AG10803 (cell line): ENCODE results near the gene SRI.

Experiments used
- DNase-seq: peaks from one replicate; pipeline ENCODE4 v3.0.0; 2010; ENCODE audit warnings: low read depth
- H3K4me3 ChIP-seq: 2 replicates; pipeline ENCODE4 v1.5.1; 2011; ENCODE audit warnings: mild to moderate bottlenecking, low read length, control low read depth
- TF ChIP-seq, protein P1 (sequence below): conservative IDR thresholded peaks from 2 replicates; pipeline ENCODE4 v1.5.1; 2011; ENCODE audit warnings: mild to moderate bottlenecking, low read length, control low read depth, inconsistent platforms

SRI gene

DNA sequence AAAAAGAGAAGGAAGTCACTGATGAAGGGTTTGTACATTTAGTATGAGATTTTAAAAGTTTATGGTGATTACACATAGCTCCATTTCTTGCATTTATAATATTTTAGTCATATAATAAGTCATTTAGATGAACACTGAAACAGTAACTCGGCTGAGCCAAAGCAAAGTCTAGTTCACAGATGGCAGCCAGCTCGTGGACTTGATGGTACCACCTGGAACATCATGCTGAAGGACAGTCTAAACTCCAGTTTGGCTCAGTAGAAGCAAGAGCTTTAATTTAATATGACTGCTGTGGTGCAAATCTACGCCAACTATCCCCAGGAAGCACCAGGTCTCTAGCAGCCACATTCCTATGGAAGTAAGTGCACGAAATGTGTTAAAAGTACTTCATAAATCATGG lies 16.4 kb downstream of the SRI start:
- H3K4me3 ChIP-seq = no peak overlapping the region
- no peak for DNase-seq
- TF ChIP-seq, protein P1, sequence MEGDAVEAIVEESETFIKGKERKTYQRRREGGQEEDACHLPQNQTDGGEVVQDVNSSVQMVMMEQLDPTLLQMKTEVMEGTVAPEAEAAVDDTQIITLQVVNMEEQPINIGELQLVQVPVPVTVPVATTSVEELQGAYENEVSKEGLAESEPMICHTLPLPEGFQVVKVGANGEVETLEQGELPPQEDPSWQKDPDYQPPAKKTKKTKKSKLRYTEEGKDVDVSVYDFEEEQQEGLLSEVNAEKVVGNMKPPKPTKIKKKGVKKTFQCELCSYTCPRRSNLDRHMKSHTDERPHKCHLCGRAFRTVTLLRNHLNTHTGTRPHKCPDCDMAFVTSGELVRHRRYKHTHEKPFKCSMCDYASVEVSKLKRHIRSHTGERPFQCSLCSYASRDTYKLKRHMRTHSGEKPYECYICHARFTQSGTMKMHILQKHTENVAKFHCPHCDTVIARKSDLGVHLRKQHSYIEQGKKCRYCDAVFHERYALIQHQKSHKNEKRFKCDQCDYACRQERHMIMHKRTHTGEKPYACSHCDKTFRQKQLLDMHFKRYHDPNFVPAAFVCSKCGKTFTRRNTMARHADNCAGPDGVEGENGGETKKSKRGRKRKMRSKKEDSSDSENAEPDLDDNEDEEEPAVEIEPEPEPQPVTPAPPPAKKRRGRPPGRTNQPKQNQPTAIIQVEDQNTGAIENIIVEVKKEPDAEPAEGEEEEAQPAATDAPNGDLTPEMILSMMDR = no peak

GRCh38 chr7:88202799-88203198 lies 17.0 kb downstream of the SRI start:
- H3K4me3 ChIP-seq = no peak overlapping the region
- TF ChIP-seq, protein P1 = no peak
- no peak for DNase-seq

- TF ChIP-seq, protein P1 = no peak
- DNase-seq = no peak
Measured at GRCh38 chr7:88202278-88202677, 17.6 kb downstream of the SRI start.

DNA sequence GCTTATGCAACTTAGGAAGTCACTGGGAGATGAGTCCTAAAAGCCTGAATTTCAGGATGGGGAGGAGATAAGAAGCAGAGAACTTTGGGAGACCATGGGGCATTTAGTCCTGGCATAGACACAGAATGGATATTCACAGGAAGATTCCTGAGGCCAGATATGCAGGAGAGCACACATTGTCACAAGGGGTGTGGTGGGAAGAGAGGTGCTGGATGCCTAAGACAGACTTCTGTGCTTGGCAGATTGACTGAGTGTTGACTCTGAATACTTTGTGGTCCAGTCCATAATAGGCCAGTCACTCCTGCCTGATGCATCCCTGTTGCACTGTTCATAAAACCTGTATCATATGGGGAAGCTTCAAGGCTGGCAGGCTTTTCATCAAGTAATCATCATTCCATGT lies 18.5 kb downstream of the SRI start:
- no peak overlapping the region for H3K4me3 ChIP-seq
- TF ChIP-seq, protein P1 = no peak
- no peak for DNase-seq

More at GRCh38 chr7:88202278-88202677, 17.6 kb downstream of the SRI start:
- no peak overlapping the region for H3K4me3 ChIP-seq

- H3K4me3 ChIP-seq = no peak overlapping the region
- DNase-seq = no peak
- TF ChIP-seq, protein P1 = no peak
Measured at GRCh38 chr7:88200789-88201188, 19.0 kb downstream of the SRI start.

- no peak for DNase-seq
- H3K4me3 ChIP-seq = no peak overlapping the region
- TF ChIP-seq, protein P1 = no peak
Measured at GRCh38 chr7:88200261-88200660, 19.6 kb downstream of the SRI start.

- DNase-seq = no peak
- H3K4me3 ChIP-seq = no peak overlapping the region
- TF ChIP-seq, protein P1 = no peak
Measured at GRCh38 chr7:88191911-88192310, 27.9 kb downstream of the SRI start.
